Omental fat pad (tissue), 4 donors: ENCODE measurements around the gene MAPK8IP3. TPM values are rescaled to one million over a fixed set of nuclear protein-coding genes. Genes with fewer than 3 reads are reported as not detected.

Source experiments
- ATAC-seq: fragments of 150-250 bp; one replicate; pipeline ENCODE4 v1.9.1; 2016; ENCODE audit warnings: mild to moderate bottlenecking, moderate library complexity; ENCODE audit not compliant: low FRiP score
- DNase-seq: peaks from one replicate; pipeline ENCODE4 v3.0.0-alpha.2; 2019; ENCODE audit warnings: low spot score
- CTCF ChIP-seq, 3 donors: fragments of 450-650 bp; IDR thresholded peaks; one replicate each; pipeline ENCODE4 v1.5.1; 2016 to 2017; ENCODE audit warnings: antibody characterized with exemption in 3 of 3, mild to moderate bottlenecking in 3 of 3, moderate library complexity in 2 of 3
- total RNA-seq, 4 donors: library from RNA; depleted of rRNA; stranded (reverse); fragments of >200 nt; gene quantifications; one replicate each; pipeline ENCODE4 v1.1.0, GENCODE V29; 2016

Gene MAPK8IP3
- total RNA-seq: 10 to 100 TPM; 27.3 to 73.3 (median 51.6) TPM

- TF ChIP-seq CTCF (IDR thresholded peaks at IDR 0.05): peak in 2 of 3 donors; percentile 96 to 100
- peak; percentile 94 for ATAC-seq
- DNase-seq: peak; percentile 77
Measured at GRCh38 chr16:1705688-1706385, at the start of gene MAPK8IP3. MAPK8IP3 (plus strand) TSS chr16:1706195; CDS start chr16:1706340, 145 bp downstream.

- no peak for ATAC-seq
- no peak for DNase-seq
- no peak for TF ChIP-seq CTCF (IDR thresholded peaks at IDR 0.05)
Measured at GRCh38 chr16:1656808-1657617, 49.0 kb upstream of the MAPK8IP3 start.

- TF ChIP-seq CTCF (IDR thresholded peaks at IDR 0.05): no peak
- no peak for DNase-seq
- no peak for ATAC-seq
Measured at GRCh38 chr16:1657841-1658240, 48.2 kb upstream of the MAPK8IP3 start.

GRCh38 chr16:1659031-1659430 is 47.0 kb upstream of the MAPK8IP3 start:
- DNase-seq (no peak), ATAC-seq (no peak)
- TF ChIP-seq CTCF (IDR thresholded peaks at IDR 0.05): no peak

GRCh38 chr16:1661826-1662225 is 44.2 kb upstream of the MAPK8IP3 start:
- no peak for DNase-seq
- TF ChIP-seq CTCF (IDR thresholded peaks at IDR 0.05): no peak
- ATAC-seq: no peak

- TF ChIP-seq CTCF (IDR thresholded peaks at IDR 0.05): no peak
- no peak for DNase-seq
- no peak for ATAC-seq
Measured at GRCh38 chr16:1662543-1662942, 43.5 kb upstream of the MAPK8IP3 start.
